Activated CD8-positive, alpha-beta T cell treated with anti-CD3 and anti-CD28 coated beads for 36 hours (primary cell): Measurements from ENCODE around the gene VEZT. TPM values are rescaled to one million over a fixed set of nuclear protein-coding genes. Genes with fewer than 3 reads are reported as not detected.

Experiments used
- ATAC-seq: fragments of 200-7000 bp; cut with Tn5 transposase; one replicate; pipeline ENCODE4 v1.10.0; 2021; ENCODE audit warnings: mild to moderate bottlenecking, moderate library complexity
- CTCF ChIA-PET: fragments of 350-600 bp; sonication (Branson Sonifier 250); formaldehyde crosslinking; loops from one replicate; lab custom pipeline; 2021; ENCODE audit warnings: antibody characterized with exemption; lab: Charles Lee
- POLR2A ChIA-PET: fragments of 350-600 bp; sonication (Branson Sonifier 250); formaldehyde crosslinking; loops from one replicate; lab custom pipeline; 2021; ENCODE audit warnings: antibody characterized with exemption; lab: Charles Lee
- DNase-seq: peaks from one replicate; pipeline ENCODE4 v3.0.0-alpha.2; 2020
- H3K27ac Mint-ChIP-seq: one replicate; pipeline ENCODE4 v1.8.0; 2021; ENCODE audit warnings: mild to moderate bottlenecking, mixed read lengths
- H3K27me3 Mint-ChIP-seq: one replicate; pipeline ENCODE4 v1.8.0; 2021; ENCODE audit warnings: mixed read lengths
- H3K36me3 Mint-ChIP-seq: one replicate; pipeline ENCODE4 v1.8.0; 2021; ENCODE audit warnings: low read depth, mixed read lengths
- H3K4me1 Mint-ChIP-seq: one replicate; pipeline ENCODE4 v1.8.0; 2021; ENCODE audit warnings: low read depth, mixed read lengths
- H3K4me3 Mint-ChIP-seq: one replicate; pipeline ENCODE4 v1.8.0; 2021; ENCODE audit warnings: mild to moderate bottlenecking, moderate library complexity, mixed read lengths
- H3K9me3 Mint-ChIP-seq: one replicate; pipeline ENCODE4 v1.8.0; 2021; ENCODE audit warnings: mixed read lengths
- CTCF ChIP-seq: fragments of 200-600 bp; IDR thresholded peaks from one replicate; pipeline ENCODE4 v1.8.0; 2022; ENCODE audit warnings: antibody characterized with exemption, mild to moderate bottlenecking
- intact Hi-C: fragments of 100-400 bp; cut with micrococcal nuclease; formaldehyde crosslinking; loops from one replicate; pipeline ENCODE4 v1.10.0; 2022
- total RNA-seq, 2 experiments: library from RNA; stranded (reverse); gene quantifications; one replicate each; pipeline ENCODE4 v1.2.3, GENCODE V29; 2021

Gene VEZT
- total RNA-seq, 2 experiments from 2014 or later, result 46.9 to 51.7 TPM

GRCh38 chr12:95241761-95242506 is 24.3 kb downstream of the VEZT start:
- ATAC-seq, result no peak
- CTCF ChIA-PET, result no interaction called here
- H3K4me1 Mint-ChIP-seq, result peaks cover 20% of the 10 kb centered on the region

GRCh38 chr12:95243497-95244183 is 26.0 kb downstream of the VEZT start:
- Mint-ChIP-seq H3K27me3 (no peaks in the 10 kb centered on the region), H3K9me3 (no peaks in the 10 kb centered on the region), H3K4me3 (no peak overlapping the region), H3K27ac (no peak overlapping the region), H3K36me3 (peaks cover 17% of the 10 kb centered on the region), H3K4me1 (peaks cover 13% of the 10 kb centered on the region)
- ATAC-seq (no peak), DNase-seq (no peak)
- POLR2A ChIA-PET, result no interaction called here
- no peak for TF ChIP-seq CTCF
- intact Hi-C loops, result no loop called here
- CTCF ChIA-PET, result interaction anchor here (0.6 kb wide), 1 partner anchor 25 kb away, joined by 3 read pairs; no protein-coding TSS in a partner anchor

More at GRCh38 chr12:95241761-95242506, 24.3 kb downstream of the VEZT start:
- Mint-ChIP-seq H3K9me3 (no peaks in the 10 kb centered on the region), H3K36me3 (peaks cover 21% of the 10 kb centered on the region), H3K27me3 (no peaks in the 10 kb centered on the region), H3K4me3 (no peak overlapping the region), H3K27ac (no peak overlapping the region)
- intact Hi-C loops, result no loop called here
- TF ChIP-seq CTCF, result no peak
- no peak for DNase-seq
- POLR2A ChIA-PET, result no interaction called here

GRCh38 chr12:95244350-95244749 is 26.7 kb downstream of the VEZT start:
- H3K4me3 Mint-ChIP-seq, result no peak overlapping the region
- DNase-seq (no peak), ATAC-seq (no peak)
- intact Hi-C loops, result no loop called here
- H3K27ac Mint-ChIP-seq, result no peak overlapping the region
- peaks cover 16% of the 10 kb centered on the region for H3K4me1 Mint-ChIP-seq
- H3K36me3 Mint-ChIP-seq, result peaks cover 17% of the 10 kb centered on the region
- H3K9me3 Mint-ChIP-seq, result no peaks in the 10 kb centered on the region
- ChIA-PET CTCF (no interaction called here), POLR2A (no interaction called here)
- no peak for TF ChIP-seq CTCF
- no peaks in the 10 kb centered on the region for H3K27me3 Mint-ChIP-seq

GRCh38 chr12:95248095-95248494 is 30.5 kb downstream of the VEZT start:
- DNase-seq (no peak), ATAC-seq (no peak)
- intact Hi-C loops, result no loop called here
- Mint-ChIP-seq H3K27ac (no peak overlapping the region), H3K36me3 (peaks cover 13% of the 10 kb centered on the region), H3K4me3 (no peak overlapping the region), H3K9me3 (no peaks in the 10 kb centered on the region), H3K4me1 (peaks cover 13% of the 10 kb centered on the region), H3K27me3 (no peaks in the 10 kb centered on the region)
- CTCF ChIA-PET, result no interaction called here
- POLR2A ChIA-PET, result no interaction called here
- TF ChIP-seq CTCF, result no peak
